GM12878 (cell line): ENCODE measurements around the gene ZNF276. TPM values are rescaled to one million over a fixed set of nuclear protein-coding genes. Genes with fewer than 3 reads are reported as not detected.

ENCODE experiments used
- ATF7 ChIP-seq: fragments of 450-650 bp; IDR thresholded peaks from 2 replicates; pipeline ENCODE4 v1.6.1; 2016; ENCODE audit warnings: low read depth, mild to moderate bottlenecking
- BHLHE40 ChIP-seq, 2 experiments: fragments of 450-650 bp in 1 of 2; IDR thresholded peaks; 2 replicates each; pipeline ENCODE4 v1.6.1; 2011 to 2017; ENCODE audit warnings: low read depth in 2 of 2, borderline replicate concordance in 1 of 2, improper control_type of control experiment in 1 of 2, low read length in 1 of 2, mild to moderate bottlenecking in 1 of 2
- CBFB ChIP-seq: IDR thresholded peaks from 2 replicates; pipeline ENCODE4 v1.6.1; 2016; ENCODE audit warnings: antibody characterized with exemption, low read depth
- CEBPB ChIP-seq, 2 experiments: fragments of 150-350 bp in 1 of 2; IDR thresholded peaks; 2 replicates each; pipeline ENCODE4 v1.6.1; 2012 to 2014; ENCODE audit warnings: low read depth in 2 of 2, low read length in 2 of 2, borderline replicate concordance in 1 of 2, inconsistent platforms in 1 of 2
- CHD1 ChIP-seq: IDR thresholded peaks from 2 replicates; pipeline ENCODE4 v1.6.1; 2012; ENCODE audit warnings: low read depth, low read length, improper control_type of control experiment
- CHD2 ChIP-seq: IDR thresholded peaks from 2 replicates; pipeline ENCODE4 v1.6.1; 2011; ENCODE audit warnings: low read depth, low read length, improper control_type of control experiment, borderline replicate concordance
- CHD4 ChIP-seq: fragments of 200-600 bp; sonication (generic); IDR thresholded peaks from 2 replicates; pipeline ENCODE4 v1.6.1; 2016; ENCODE audit warnings: mild to moderate bottlenecking
- CREB1 ChIP-seq: IDR thresholded peaks from 2 replicates; pipeline ENCODE4 v1.6.1; 2012; ENCODE audit warnings: low read depth, mild to moderate bottlenecking, inconsistent platforms
- E2F8 ChIP-seq: fragments of 450-650 bp; IDR thresholded peaks from 2 replicates; pipeline ENCODE4 v1.6.1; 2018; ENCODE audit warnings: mild to moderate bottlenecking, low read depth, moderate library complexity; ENCODE audit not compliant: partially characterized antibody
- ESRRA ChIP-seq: IDR thresholded peaks from 2 replicates; pipeline ENCODE4 v1.6.1; 2012; ENCODE audit warnings: mild to moderate bottlenecking, low read length, improper control_type of control experiment
- HDAC2 ChIP-seq: fragments of 200-600 bp; sonication (generic); IDR thresholded peaks from 2 replicates; pipeline ENCODE4 v1.6.1; 2017
- IRF4 ChIP-seq: IDR thresholded peaks from 2 replicates; pipeline ENCODE4 v1.6.1; 2011; ENCODE audit warnings: low read depth, low read length
- IRF5 ChIP-seq: fragments of 450-650 bp; IDR thresholded peaks from 2 replicates; pipeline ENCODE4 v1.6.1; 2017; ENCODE audit warnings: borderline replicate concordance
- KDM1A ChIP-seq: fragments of 200-600 bp; sonication (generic); IDR thresholded peaks from 2 replicates; pipeline ENCODE4 v1.6.1; 2016; ENCODE audit warnings: borderline replicate concordance
- LARP7 ChIP-seq: fragments of 450-650 bp; IDR thresholded peaks from 2 replicates; pipeline ENCODE4 v1.6.1; 2017; ENCODE audit warnings: mild to moderate bottlenecking
- NBN ChIP-seq: fragments of 450-650 bp; IDR thresholded peaks from 2 replicates; pipeline ENCODE4 v1.6.1; 2016
- PKNOX1 ChIP-seq: fragments of 450-650 bp; IDR thresholded peaks from 2 replicates; pipeline ENCODE4 v1.6.1; 2016; ENCODE audit warnings: mild to moderate bottlenecking
- RAD21 ChIP-seq: IDR thresholded peaks from 2 replicates; pipeline ENCODE4 v1.6.1; 2011; ENCODE audit warnings: mild to moderate bottlenecking, low read depth, low read length, moderate library complexity; ENCODE audit not compliant: insufficient read depth
- RB1 ChIP-seq: fragments of 450-650 bp; formaldehyde crosslinking; IDR thresholded peaks from 2 replicates; pipeline ENCODE4 v1.6.1; 2017; ENCODE audit warnings: mild to moderate bottlenecking, borderline replicate concordance
- TBL1XR1 ChIP-seq: IDR thresholded peaks from 2 replicates; pipeline ENCODE4 v1.6.1; 2012; ENCODE audit warnings: low read depth, low read length, improper control_type of control experiment
- TCF12 ChIP-seq: IDR thresholded peaks from 2 replicates; pipeline ENCODE4 v1.6.1; 2011; ENCODE audit warnings: low read depth, mild to moderate bottlenecking, low read length
- ZNF207 ChIP-seq: fragments of 450-650 bp; IDR thresholded peaks from 2 replicates; pipeline ENCODE4 v1.6.1; 2014; ENCODE audit warnings: antibody characterized with exemption, mild to moderate bottlenecking, borderline replicate concordance
- ZNF384 ChIP-seq: IDR thresholded peaks from 2 replicates; pipeline ENCODE4 v1.6.1; 2012; ENCODE audit warnings: low read depth, mild to moderate bottlenecking, low read length, improper control_type of control experiment, borderline replicate concordance
- ZNF687 ChIP-seq: fragments of 450-650 bp; IDR thresholded peaks from 2 replicates; pipeline ENCODE4 v1.6.1; 2017; ENCODE audit warnings: mild to moderate bottlenecking, moderate library complexity
- polyA plus RNA-seq, 11 experiments: library from polyadenylated mRNA; depleted of rRNA in 4 of 11; unstranded in 6 of 11; stranded (reverse) in 5 of 11; fragments of >200 nt; fragmentation: Nextera tagmentation in 4 of 11; fragmentation: Illumina TruSeq in 1 of 11; extraction: Ambion mirVana in 4 of 11; extraction: Trizol in 1 of 11; gene quantifications; 1 replicate in 1 of 11; 2 replicates in 10 of 11; pipeline versions ENCODE4 v1.2.1 to v1.2.3, GENCODE V29; 2011 to 2016; ENCODE audit warnings: inconsistent platforms in 2 of 11, missing spikeins in 2 of 11, low read depth in 1 of 11
- total RNA-seq, 4 experiments: library from RNA; depleted of rRNA in 3 of 4; stranded (reverse); fragments of >200 nt in 3 of 4; fragmentation: Illumina TruSeq in 1 of 4; extraction: Trizol in 1 of 4; gene quantifications; 2 replicates each; pipeline versions ENCODE4 v1.2.1 to v1.2.3, GENCODE V29; 2013 to 2021

Gene ZNF276
- total and polyA plus RNA-seq, 10 of the 15 experiments (the other 5 are each of a cell fraction or from before 2014, with no cell fraction given) = 0.27 to 22.7 (median 8.7) TPM

- no peak for TF ChIP-seq ZNF687
- TF ChIP-seq CBFB = no peak
- TF ChIP-seq ESRRA = peak; percentile 49; the same call in 1 of the 2 replicates
- peak; percentile 100 for TF ChIP-seq NBN
- TF ChIP-seq IRF4 = no peak
- TF ChIP-seq BHLHE40 (IDR thresholded peaks at IDR 0.05; ENCODE audit: borderline replicate concordance in 1 of 2, low read depth in 2 of 2, low read length in 1 of 2) = peak; percentile 95 to 97
- no peak for TF ChIP-seq IRF5
- peak; percentile 96 for TF ChIP-seq CREB1
- no peak for TF ChIP-seq CEBPB (IDR thresholded peaks at IDR 0.05; ENCODE audit: borderline replicate concordance in 1 of 2, low read depth in 2 of 2, low read length in 2 of 2)
- TF ChIP-seq PKNOX1 = peak; percentile 82
- no peak for TF ChIP-seq HDAC2
- TF ChIP-seq E2F8 = no peak
- peak; percentile 58; the same call in 1 of the 2 replicates for TF ChIP-seq TCF12
- peak; percentile 51; the same call in 1 of the 2 replicates for TF ChIP-seq TBL1XR1
- no peak for TF ChIP-seq KDM1A
- TF ChIP-seq ATF7 = peak; percentile 100
- TF ChIP-seq CHD4 = no peak
- TF ChIP-seq CHD2 = peak; percentile 84
- TF ChIP-seq RAD21 = peak; percentile 55
- TF ChIP-seq ZNF207 = 0 out of 2 replicates have a peak, but pooled peaks have one; percentile 67
- TF ChIP-seq LARP7 = no peak
- no peak for TF ChIP-seq ZNF384
- no peak for TF ChIP-seq CHD1
- TF ChIP-seq RB1 = peak; percentile 93
These were observed 21.2 kb upstream of the ZNF276 start (continued) for GRCh38 chr16:89700100-89700648.
